CD14-positive monocyte (primary cell): ENCODE data around the gene FRMD3. TPM values are rescaled to one million over a fixed set of nuclear protein-coding genes. Genes with fewer than 3 reads are reported as not detected.

Experiments
- DNase-seq, 3 donors: peaks; one replicate each; pipeline ENCODE4 v3.0.0-alpha.2; 2011 to 2022
- H2AFZ ChIP-seq: 2 replicates; pipeline ENCODE4 v1.6.0; 2012; ENCODE audit warnings: mild to moderate bottlenecking, low read depth, low read length, inconsistent platforms; ENCODE audit not compliant: insufficient read depth, poor library complexity, severe bottlenecking
- H3K27ac ChIP-seq, 2 donors: 1 replicate in 1 of 2; 2 replicates in 1 of 2; pipeline ENCODE4 v1.5.1; 2012 to 2013; ENCODE audit warnings: low read length in 2 of 2, control low read depth in 1 of 2, inconsistent platforms in 1 of 2, low read depth in 1 of 2, mild to moderate bottlenecking in 1 of 2
- H3K27me3 ChIP-seq, 2 donors: one replicate each; pipeline versions ENCODE4 v1.6.0 to v1.6.1; 2011 to 2013; ENCODE audit warnings: low read length in 2 of 2; ENCODE audit not compliant: control insufficient read depth in 2 of 2, insufficient read depth in 2 of 2
- H3K36me3 ChIP-seq, 2 donors: replicated peaks in 1 of 2; 1 replicate in 1 of 2; 2 replicates in 1 of 2; pipeline versions ENCODE4 v1.5.1 to v1.6.1; 2012 to 2013; ENCODE audit warnings: low read length in 2 of 2, control low read depth in 1 of 2, inconsistent platforms in 1 of 2, mild to moderate bottlenecking in 1 of 2; ENCODE audit not compliant: insufficient read depth in 2 of 2, control insufficient read depth in 1 of 2
- H3K4me1 ChIP-seq, 2 donors: 1 replicate in 1 of 2; 2 replicates in 1 of 2; pipeline versions ENCODE4 v1.5.1 to v1.6.1; 2012 to 2013; ENCODE audit warnings: low read length in 2 of 2, control low read depth in 1 of 2, inconsistent platforms in 1 of 2, mild to moderate bottlenecking in 1 of 2, moderate library complexity in 1 of 2; ENCODE audit not compliant: insufficient read depth in 2 of 2, control insufficient read depth in 1 of 2
- H3K4me2 ChIP-seq: replicated peaks from 2 replicates; pipeline ENCODE3; 2012; ENCODE audit warnings: low read length, moderate library complexity, mild to moderate bottlenecking; ENCODE audit not compliant: poor library complexity, severe bottlenecking; ENCODE audit errors: extremely low read depth
- H3K4me3 ChIP-seq, 3 experiments: fragments of 200-600 bp in 1 of 3; sonication (generic) in 1 of 3; replicated peaks in 1 of 3; 1 replicate in 2 of 3; 2 replicates in 1 of 3; pipeline ENCODE4 v1.5.1; 2011 to 2013; ENCODE audit warnings: low read length in 3 of 3, mild to moderate bottlenecking in 3 of 3, control low read depth in 2 of 3, low read depth in 2 of 3, inconsistent platforms in 1 of 3, moderate library complexity in 1 of 3
- H3K79me2 ChIP-seq: 2 replicates; pipeline ENCODE4 v1.6.0; 2012; ENCODE audit warnings: mild to moderate bottlenecking, control low read depth, inconsistent platforms, low read length, moderate library complexity; ENCODE audit not compliant: insufficient read depth
- H3K9ac ChIP-seq: 2 replicates; pipeline ENCODE4 v1.6.0; 2017; ENCODE audit warnings: low read length, mild to moderate bottlenecking; ENCODE audit not compliant: insufficient read depth, poor library complexity, severe bottlenecking
- H3K9me3 ChIP-seq, 2 donors: replicated peaks in 1 of 2; 1 replicate in 1 of 2; 2 replicates in 1 of 2; pipeline versions ENCODE4 v1.5.1 to v1.6.1; 2012 to 2013; ENCODE audit warnings: low read length in 2 of 2, control low read depth in 1 of 2; ENCODE audit not compliant: control insufficient read depth in 1 of 2, insufficient read depth in 1 of 2
- H4K20me1 ChIP-seq: 2 replicates; pipeline ENCODE4 v1.6.0; 2012; ENCODE audit warnings: mild to moderate bottlenecking, low read length, control low read depth, moderate library complexity; ENCODE audit not compliant: insufficient read depth
- H3K27ac Mint-ChIP-seq, 7 donors: one replicate each; pipeline ENCODE4 v1.8.0; 2020; ENCODE audit warnings: mild to moderate bottlenecking in 7 of 7, mixed read lengths in 7 of 7, moderate library complexity in 6 of 7, inconsistent platforms in 2 of 7
- H3K27me3 Mint-ChIP-seq, 3 donors: one replicate each; pipeline ENCODE4 v1.8.0; 2021 to 2022; ENCODE audit warnings: low read depth in 3 of 3, mild to moderate bottlenecking in 3 of 3, mixed read lengths in 3 of 3, moderate library complexity in 3 of 3, inconsistent platforms in 1 of 3
- H3K36me3 Mint-ChIP-seq, 2 donors: one replicate each; pipeline ENCODE4 v1.8.0; 2020; ENCODE audit warnings: mixed read lengths in 2 of 2, inconsistent platforms in 1 of 2, mild to moderate bottlenecking in 1 of 2
- H3K4me1 Mint-ChIP-seq: one replicate; pipeline ENCODE4 v1.8.0; 2020; ENCODE audit warnings: mild to moderate bottlenecking, mixed read lengths
- H3K4me3 Mint-ChIP-seq, 2 donors: one replicate each; pipeline ENCODE4 v1.8.0; 2020; ENCODE audit warnings: mild to moderate bottlenecking in 2 of 2, mixed read lengths in 2 of 2, moderate library complexity in 1 of 2
- H3K9me3 Mint-ChIP-seq, 7 donors: one replicate each; pipeline ENCODE4 v1.8.0; 2020 to 2022; ENCODE audit warnings: mixed read lengths in 7 of 7, mild to moderate bottlenecking in 6 of 7, moderate library complexity in 6 of 7, inconsistent platforms in 2 of 7
- WGBS: methylation state at CpG from one replicate; pipeline ENCODE4 v1.1.5; 2013; ENCODE audit warnings: missing lambda C conversion rate; ENCODE audit not compliant: insufficient coverage; 5-methylcytosine and 5-hydroxymethylcytosine counted together
- intact Hi-C, 2 donors: fragments of 100-400 bp; cut with micrococcal nuclease; formaldehyde crosslinking; loops; one replicate each; pipeline versions ENCODE4 v1.15.0 to v1.15.1; 2023
- polyA plus RNA-seq, 3 donors: library from polyadenylated mRNA; depleted of rRNA in 1 of 3; unstranded in 2 of 3; stranded (reverse) in 1 of 3; fragments of 300-500 nt in 2 of 3; fragments of >200 nt in 1 of 3; fragmentation: Illumina TruSeq in 2 of 3; gene quantifications; 1 replicate in 2 of 3; 2 replicates in 1 of 3; pipeline ENCODE4 v1.2.3, GENCODE V29; 2012 to 2021
- TF ChIP-seq, protein P1 (sequence below): fragments of 200-600 bp; IDR thresholded peaks from one replicate; pipeline ENCODE4 v1.8.0; 2022; ENCODE audit warnings: antibody characterized with exemption, mild to moderate bottlenecking

Gene FRMD3
- polyA plus RNA-seq, 3 donors, result 2.8 to 9.8 (median 4.2) TPM

DNA sequence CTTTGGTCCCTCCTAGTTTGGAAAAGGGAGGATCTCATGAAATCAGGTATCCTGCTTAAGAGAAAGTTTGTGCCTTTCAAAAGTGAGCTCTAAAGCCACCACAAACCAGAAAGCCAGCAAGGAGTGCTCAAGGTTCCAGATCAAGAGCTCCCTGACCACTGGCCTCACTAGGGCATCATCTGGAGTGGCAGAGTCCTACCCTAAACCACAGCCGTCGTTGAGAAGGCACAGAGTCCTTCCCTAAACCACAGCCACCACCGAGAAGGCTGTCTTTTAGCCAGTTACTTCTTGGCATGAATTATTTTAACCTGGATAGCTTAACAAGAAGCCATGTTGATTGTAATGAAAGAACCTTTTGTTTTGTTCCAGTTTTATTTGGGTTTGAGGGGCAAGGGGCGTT lies 102.9 kb downstream of the FRMD3 start:
- H3K9me3 Mint-ChIP-seq, result peaks cover 0 to 2% (median 1%) of the 10 kb centered on the region in 7 donors
- H3K27ac Mint-ChIP-seq, result peak overlapping the region in 4 of 7 donors; percentile 6 to 76 (median 62)
- peaks cover 45% of the 10 kb centered on the region for H3K4me1 Mint-ChIP-seq
- no peak overlapping the region for H3K4me3 ChIP-seq
- no peak overlapping the region for H3K4me3 Mint-ChIP-seq
- intact Hi-C loops, result no loop called here
- no peak overlapping the region for H3K9ac ChIP-seq
- no peak for DNase-seq
- no peak overlapping the region for H3K4me2 ChIP-seq
- peaks cover 0 to 2% (median 0%) of the 10 kb centered on the region in 3 donors for H3K27me3 Mint-ChIP-seq
- peaks cover 40 to 42% of the 10 kb centered on the region in 2 donors for H3K4me1 ChIP-seq
- peaks cover 2 to 5% of the 10 kb centered on the region in 2 donors for H3K36me3 Mint-ChIP-seq
- no peak overlapping the region for H2AFZ ChIP-seq
- no peaks in the 10 kb centered on the region for H3K27me3 ChIP-seq
- H3K36me3 ChIP-seq, result no peaks in the 10 kb centered on the region
- peak overlapping the region in 1 of 2 donors; percentile 69 for H3K27ac ChIP-seq
- H3K9me3 ChIP-seq, result no peaks in the 10 kb centered on the region
- WGBS, result no CpG with 5 or more reads among the region's 4 CpGs
- H4K20me1 ChIP-seq, result no peaks in the 10 kb centered on the region
- H3K79me2 ChIP-seq, result no peaks in the 10 kb centered on the region
- TF ChIP-seq, protein P1, sequence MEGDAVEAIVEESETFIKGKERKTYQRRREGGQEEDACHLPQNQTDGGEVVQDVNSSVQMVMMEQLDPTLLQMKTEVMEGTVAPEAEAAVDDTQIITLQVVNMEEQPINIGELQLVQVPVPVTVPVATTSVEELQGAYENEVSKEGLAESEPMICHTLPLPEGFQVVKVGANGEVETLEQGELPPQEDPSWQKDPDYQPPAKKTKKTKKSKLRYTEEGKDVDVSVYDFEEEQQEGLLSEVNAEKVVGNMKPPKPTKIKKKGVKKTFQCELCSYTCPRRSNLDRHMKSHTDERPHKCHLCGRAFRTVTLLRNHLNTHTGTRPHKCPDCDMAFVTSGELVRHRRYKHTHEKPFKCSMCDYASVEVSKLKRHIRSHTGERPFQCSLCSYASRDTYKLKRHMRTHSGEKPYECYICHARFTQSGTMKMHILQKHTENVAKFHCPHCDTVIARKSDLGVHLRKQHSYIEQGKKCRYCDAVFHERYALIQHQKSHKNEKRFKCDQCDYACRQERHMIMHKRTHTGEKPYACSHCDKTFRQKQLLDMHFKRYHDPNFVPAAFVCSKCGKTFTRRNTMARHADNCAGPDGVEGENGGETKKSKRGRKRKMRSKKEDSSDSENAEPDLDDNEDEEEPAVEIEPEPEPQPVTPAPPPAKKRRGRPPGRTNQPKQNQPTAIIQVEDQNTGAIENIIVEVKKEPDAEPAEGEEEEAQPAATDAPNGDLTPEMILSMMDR, result no peak

DNA sequence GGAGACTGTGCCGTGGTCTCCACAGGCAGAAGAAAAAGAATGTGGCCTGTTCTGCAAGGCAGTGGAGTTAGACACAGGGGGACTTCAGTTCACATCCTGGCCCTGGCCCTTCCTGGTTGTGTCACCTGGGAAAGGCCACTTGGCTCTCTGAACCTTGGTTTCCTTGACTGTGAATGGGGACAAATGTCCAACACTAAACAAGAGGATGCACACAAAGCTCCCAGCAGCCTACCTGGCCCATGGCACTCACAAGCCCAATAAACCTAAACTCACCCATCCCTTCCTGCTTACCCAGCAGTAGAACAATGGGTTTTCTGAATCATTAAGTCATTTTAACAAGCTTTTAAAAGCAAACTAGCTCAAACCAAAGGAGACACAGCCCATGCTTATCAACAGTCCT lies 103.9 kb downstream of the FRMD3 start:
- peak overlapping the region in 1 of 2 donors; percentile 63 for H3K4me3 Mint-ChIP-seq
- Histone ChIP-seq H3K36me3 (no peaks in the 10 kb centered on the region), H3K4me2 (peak overlapping the region; percentile 60), H3K4me3 (peak overlapping the region in 1 of 3 experiments; percentile 48), H3K4me1 (peaks cover 40 to 42% of the 10 kb centered on the region in 2 donors), H3K27me3 (no peaks in the 10 kb centered on the region), H3K9ac (no peak overlapping the region), H4K20me1 (no peaks in the 10 kb centered on the region), H3K79me2 (no peaks in the 10 kb centered on the region), H3K27ac (peak overlapping the region; percentile 50 to 69), H2AFZ (peak overlapping the region; percentile 38), H3K9me3 (no peaks in the 10 kb centered on the region)
- no peak for DNase-seq
- peak overlapping the region; percentile 48 to 86 (median 75) for H3K27ac Mint-ChIP-seq
- H3K4me1 Mint-ChIP-seq, result peaks cover 45% of the 10 kb centered on the region
- TF ChIP-seq, protein P1, result no peak
- WGBS, result 92% methylated on average over 1 of the region's 1 CpG
- peaks cover 0 to 2% (median 0%) of the 10 kb centered on the region in 3 donors for H3K27me3 Mint-ChIP-seq
- peaks cover 5% of the 10 kb centered on the region in 2 donors for H3K36me3 Mint-ChIP-seq
- intact Hi-C loops, result no loop called here
- H3K9me3 Mint-ChIP-seq, result peaks cover 0 to 1% (median 1%) of the 10 kb centered on the region in 7 donors
